ENCODE measurements around the gene BCR.

BCR gene

DNA sequence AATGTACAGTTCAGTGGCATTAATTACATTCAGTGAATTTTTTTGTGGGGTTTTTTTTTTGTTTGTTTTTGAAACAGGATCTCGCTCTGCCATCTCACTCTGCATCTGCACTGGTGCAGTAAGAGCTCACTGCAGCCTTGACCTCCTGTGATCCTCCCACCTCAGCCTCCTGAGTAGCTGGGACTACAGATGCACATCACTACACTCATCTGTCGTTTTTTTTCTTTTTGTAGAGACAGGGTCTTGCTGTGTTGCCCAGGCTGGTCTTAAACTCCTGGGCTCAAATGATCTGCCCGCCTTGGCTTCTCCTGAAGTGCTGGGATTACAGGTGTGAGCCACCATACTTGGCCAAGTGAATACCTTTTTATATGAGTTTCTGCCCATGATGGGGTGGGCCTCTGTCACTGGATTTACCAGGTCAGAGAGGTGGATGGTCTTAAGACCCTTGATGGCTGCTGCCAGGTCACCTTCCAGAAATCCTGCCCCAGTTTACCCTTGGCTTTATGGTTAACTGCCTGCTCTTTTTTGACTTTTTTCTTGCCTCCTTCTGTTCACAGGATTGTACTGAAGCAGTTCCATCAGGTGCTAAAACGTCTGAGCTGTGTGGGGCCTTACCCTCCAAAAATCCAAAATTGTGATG lies 22.6 kb downstream of the BCR start:
- no peak for DNase-seq

DNA sequence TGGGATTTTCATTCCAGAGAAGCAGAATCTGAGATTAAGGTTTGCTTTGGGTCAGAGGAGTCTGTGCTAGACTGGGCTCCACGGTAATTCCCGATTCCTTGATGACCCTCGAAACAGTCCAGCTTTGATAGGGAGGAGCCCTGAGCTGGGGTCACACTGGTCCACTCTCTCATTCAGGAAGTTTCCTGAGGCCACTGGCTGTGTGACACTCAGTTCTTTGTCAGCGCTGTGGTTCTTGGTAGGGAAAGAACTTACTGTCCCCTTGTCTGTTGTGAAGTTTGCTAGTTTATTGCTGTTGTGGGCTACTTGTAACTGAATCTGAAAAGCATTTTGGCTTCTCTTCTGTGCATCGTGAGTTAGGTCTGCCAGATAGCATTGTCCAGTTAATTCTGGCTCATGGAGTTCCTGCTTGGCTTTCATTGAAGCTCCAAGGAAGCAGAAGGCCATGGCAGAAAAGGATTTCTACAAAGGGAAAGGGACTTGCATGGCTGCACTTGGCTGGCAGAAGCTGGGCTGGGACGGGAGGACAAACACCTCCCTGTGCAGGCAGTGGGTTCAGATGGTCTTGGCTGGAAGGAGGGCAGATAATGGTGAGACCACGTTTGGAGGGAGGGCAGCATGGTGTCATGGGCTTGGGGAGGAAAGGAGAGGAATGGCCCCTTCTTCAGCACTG lies 23.3 kb downstream of the BCR start:
- no peak for DNase-seq

DNA sequence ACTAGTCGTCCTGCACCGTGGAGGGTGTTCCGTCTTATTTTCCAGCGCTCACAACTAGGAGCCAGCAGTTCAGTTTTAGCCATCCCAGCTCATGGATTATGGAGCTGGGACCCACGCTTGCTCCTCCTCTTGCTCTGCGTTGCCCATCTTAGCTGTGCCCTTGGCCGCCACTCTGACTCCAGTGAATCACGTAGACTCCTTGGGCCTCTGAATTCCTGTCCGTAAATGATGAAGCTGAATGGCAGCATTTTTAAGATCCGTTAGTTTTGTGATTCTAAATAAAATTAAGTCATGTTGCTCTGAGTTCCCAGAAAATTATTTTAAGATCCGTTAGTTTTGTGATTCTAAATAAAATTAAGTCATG lies 23.8 kb downstream of the BCR start:
- DNase-seq: no peak

DNA sequence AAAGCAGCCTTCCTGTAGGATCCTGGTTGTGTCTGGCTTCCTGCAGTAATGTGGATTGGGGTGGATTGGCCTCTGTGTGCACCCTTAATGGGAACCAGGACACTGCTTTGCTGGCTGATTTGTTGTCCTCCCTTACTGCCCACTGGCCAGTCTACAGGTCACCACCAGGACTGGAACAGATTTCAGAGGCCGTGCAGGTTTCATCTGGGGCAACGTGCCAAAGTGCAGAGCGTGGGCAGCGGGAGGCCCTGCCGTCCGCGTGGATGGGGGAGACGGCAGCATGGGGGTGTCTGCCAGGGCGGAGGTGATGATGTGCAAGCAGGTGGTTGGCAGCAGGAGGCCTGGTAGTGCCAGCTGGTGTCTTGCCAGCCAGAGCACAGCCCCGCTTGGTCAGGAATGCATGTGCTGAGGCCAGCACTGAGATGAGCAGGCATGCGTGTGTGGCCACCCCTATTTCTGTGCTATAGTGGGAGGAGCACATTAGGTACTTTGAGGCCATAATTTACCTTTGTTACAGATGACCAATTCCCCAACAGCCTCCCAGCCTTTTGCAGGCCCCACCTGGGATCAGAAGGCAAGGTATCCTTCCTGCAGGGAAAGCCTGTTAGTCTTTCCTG lies 24.3 kb downstream of the BCR start:
- DNase-seq: peak; percentile 46

DNA sequence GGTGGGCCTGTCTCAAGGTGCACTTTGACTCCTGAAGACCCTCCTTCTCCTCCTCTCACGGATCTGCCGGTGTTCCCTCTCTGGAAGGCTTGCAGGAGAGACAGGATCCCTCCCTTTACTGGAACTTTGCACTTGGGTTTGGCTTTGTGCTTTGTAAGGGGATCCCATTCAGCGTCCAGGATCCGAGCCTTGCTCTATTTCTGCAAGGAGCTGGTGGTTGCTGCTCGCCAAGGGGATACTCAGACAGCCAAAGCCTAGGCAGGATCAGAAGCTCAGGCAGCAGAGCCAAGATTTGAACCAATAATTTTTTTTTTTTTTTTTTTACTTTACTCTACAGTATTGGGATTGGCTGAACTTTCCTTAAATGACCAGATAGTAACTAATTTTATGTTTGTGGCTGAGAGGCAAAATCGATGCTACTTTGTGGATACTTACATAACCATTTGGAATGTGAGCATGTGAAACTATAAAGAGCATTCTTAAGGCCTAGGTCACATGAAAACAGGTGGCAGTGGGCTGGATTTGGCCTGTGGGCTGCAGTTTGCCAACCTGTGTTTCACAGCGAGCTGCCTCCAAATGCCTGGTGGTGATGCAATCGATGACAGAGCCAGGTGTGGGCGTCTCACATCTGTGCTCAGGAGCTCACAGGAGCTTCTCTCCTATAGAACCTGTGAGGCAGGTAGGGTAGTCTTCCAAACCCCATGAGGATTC lies 25.2 kb downstream of the BCR start:
- no peak for DNase-seq

DNA sequence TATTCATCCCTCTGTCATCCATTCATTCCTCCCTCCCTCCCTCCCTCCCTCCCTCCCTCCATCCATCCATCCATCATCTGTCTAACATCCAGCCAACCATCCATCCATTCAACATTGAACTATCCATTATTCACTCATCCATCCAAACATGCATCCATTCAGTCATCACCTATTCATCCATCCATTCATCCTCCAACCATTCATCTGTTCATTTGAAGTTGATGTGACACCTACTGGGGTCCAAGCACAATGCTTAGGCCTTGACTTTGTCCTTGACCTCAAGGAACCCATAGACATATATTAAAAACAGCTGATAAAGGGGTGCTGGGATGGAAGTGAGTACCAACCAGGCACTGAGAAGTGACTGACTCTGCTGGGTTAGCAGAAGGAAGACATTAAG lies 26.6 kb downstream of the BCR start:
- no peak for DNase-seq

DNA sequence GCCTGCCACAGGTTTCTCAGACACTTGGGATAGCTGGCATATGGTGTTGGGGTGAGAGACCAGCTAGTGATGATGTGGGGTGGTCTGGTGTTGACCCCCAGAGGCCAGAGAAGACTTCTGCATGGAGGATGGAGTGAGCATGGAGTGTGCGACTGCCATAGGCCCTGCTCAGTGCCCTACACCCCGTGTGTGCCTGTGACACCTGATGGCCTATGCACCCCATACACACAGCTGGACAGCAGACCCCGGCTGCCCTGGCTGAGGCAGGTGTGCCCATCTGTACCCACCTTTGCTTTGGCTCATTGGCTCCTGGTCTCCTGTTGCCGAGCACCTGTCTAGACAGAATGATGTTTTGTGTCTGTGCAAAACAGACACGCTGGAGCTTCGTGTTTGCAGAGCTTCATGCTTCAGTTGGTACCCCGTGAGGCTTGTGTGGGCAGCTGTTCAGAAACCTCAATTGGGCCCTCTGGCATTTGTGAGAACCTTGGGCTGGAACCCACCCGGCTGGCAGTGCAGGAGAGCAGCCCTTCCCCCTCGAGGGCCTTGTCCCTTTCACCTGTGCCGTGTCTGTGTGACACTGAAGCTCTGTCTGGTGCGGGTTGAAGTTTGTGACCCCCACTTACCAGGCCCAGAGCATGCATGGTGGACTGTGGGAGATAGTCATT lies 27.6 kb downstream of the BCR start:
- DNase-seq: peak; percentile 46

DNA sequence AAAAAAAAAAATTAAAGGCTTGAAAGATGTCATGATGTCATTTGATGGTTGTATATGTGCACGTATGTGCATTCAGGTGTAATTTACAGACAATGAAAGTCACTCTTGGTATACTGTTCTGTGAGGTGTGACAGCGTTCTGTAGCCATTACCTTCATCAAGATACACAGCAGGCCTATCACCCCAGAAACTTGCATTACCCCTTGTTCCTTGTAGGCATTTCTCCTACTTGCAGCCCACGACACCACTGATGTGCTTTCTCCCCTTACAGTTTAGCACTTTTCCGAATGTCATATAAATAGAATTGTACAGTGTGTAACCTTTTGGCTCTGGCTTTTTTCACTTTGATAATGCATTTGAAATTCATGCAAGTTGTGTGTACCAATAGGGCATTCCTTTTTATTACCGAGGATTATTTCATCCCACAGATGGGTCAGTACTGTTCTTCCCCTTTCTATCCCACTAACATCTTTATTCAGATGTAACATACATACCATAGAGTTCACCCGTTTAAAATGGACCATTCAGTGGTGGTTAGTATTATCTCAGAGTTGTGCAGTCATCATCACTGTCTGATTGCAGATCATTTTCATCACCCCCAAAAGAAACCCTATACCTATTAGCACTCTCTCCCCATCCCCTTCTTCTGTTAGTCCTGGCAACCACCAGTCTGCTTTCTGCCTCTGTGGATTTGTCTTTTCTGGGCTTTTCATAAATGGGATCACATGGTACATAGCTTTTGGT lies 30.3 kb downstream of the BCR start:
- no peak for DNase-seq

DNA sequence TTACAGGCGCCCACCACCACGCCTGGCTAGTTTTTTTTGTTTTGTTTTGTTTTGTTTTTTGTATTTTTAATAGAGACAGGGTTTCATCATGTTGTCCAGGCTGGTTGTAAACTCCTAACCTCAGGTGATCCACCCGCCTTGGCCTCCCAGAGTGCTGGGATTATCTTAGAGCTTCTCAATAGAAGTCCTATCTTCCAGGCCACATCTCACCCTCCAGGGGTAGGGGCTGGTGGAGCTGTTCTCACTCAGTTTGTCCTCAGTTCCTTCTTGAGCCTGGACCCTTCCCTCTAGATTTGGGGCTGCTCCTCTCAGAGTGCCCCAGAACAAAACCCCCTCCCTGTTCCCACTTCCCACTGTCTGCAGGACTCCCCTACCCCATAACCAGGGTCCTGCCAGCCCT lies 31.3 kb downstream of the BCR start:
- DNase-seq: no peak

DNA sequence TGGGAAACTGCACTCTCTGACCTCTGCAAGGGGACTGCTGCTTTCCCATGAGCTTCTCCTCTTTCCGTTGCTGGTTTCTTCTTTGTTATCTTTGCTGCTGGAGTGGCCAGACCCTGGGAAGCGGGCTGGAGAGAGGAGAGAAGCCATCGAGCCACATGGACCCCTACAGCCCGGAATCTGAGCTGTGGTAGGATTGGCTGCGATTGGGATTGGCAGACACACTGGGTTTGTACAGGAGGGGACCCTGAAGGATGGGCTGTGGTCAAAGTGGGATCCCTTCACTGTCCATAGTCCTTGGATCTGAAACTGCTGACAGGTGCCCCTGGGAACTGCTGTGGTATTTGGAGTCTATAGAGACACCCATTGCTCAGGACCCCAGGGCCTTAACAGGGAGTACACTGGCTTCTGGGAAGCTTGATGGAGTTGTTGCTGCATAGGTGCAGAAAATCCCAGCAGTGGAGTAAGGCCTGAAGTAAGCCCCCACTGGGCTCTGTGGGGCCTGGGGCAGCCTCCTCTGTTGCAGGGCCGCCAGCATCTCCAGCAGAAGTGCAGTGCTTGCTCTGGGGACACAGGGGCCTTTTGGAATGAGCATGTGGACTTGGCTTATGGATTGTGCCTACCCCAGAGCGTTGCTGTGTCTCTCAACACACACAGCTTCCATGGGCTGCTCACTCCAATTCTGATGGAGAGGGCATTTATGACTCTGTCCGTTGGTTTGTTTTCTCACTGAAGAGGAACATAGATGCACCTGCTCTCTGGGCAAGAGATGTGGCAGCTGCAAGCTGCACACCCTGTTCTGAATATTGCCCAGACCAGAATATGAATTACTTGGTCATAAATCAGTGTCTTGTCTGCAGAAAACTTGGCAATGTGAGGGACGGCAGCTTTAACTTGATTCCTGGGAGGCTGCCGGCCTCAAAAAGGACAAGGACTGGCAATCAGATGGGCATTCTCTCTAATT lies 32.0 kb downstream of the BCR start:
- DNase-seq: no peak

DNA sequence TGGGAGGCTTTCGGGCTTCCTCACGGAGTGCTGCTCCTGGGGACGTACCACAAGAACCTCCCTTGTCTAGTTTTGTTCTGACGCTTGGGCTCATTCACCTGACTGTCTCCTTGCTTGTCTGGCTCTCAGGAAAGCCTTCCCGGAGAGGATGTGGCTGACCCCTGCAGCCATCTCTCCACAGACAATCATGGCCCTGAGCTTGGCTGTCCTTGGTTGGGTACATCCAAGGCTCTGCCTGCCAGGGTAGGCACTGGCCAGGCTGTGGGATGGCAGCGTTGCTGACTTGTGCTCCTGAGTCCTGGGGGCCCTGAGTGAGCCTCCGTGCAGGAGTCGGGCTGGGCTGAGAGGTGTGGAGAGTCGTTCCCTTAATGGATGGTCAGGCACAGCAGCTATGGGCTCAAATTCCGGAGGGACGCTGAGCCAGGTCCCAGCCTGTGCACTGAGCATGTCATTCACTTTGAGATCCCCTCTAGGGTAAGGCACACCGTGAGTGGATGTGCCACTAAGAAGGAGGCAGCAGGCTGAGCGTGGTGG lies 32.8 kb downstream of the BCR start:
- no peak for DNase-seq

DNA sequence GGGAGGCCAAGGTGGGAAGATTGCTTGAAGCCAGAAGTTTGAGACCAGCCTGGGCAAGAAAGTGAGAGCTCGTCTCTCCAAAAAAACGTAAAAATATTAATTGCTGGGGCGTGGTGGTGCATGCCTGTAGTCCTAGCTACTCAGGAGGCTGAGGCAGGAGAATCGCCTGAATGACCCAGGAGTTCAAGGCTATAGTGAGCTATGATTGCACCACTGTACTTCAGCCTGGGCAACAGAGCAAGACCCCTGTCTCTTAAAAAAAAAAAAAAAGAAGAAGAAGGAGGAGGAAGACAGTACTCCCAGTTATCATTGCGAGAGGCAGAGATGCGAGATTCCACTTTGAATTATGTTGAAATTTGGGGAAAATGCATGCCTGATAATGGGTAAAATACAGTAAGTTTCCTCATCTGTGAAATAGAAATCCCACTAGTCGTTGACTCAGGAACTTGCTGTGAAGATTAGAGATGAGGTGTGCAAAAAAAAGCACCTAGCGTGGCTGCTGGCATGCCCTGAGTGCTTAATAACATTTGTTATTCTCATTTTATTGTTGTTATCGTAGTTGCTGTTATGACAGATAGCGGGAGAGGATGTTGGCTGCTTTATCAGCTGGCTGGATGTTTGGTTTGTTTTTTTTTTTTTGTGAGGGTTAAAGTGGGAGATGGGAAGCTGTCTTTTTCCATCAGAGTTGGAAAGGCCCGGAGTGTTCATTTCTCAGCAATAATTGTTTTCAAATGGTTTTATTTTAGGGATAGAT lies 33.4 kb downstream of the BCR start:
- no peak for DNase-seq

DNA sequence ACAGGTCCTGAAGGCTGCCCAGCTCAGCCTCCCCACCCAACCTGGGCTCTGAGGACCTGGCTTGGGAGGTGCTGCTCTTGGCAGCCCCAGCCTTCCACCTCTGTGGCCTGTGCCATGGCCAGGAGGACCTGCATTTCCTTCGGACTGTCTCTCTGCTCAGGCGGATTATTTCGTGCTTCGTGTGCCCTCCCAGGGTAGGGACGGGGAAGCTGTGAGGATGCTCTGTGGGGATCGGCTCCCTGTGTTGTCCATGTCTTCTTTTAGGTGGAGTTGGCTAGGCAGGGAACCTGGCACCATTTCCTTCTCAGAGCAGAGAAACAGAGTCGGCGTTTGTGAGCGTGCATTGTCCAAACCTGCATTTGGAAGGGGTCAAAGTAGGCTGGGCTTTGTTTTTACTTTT lies 34.1 kb downstream of the BCR start:
- DNase-seq: no peak

DNA sequence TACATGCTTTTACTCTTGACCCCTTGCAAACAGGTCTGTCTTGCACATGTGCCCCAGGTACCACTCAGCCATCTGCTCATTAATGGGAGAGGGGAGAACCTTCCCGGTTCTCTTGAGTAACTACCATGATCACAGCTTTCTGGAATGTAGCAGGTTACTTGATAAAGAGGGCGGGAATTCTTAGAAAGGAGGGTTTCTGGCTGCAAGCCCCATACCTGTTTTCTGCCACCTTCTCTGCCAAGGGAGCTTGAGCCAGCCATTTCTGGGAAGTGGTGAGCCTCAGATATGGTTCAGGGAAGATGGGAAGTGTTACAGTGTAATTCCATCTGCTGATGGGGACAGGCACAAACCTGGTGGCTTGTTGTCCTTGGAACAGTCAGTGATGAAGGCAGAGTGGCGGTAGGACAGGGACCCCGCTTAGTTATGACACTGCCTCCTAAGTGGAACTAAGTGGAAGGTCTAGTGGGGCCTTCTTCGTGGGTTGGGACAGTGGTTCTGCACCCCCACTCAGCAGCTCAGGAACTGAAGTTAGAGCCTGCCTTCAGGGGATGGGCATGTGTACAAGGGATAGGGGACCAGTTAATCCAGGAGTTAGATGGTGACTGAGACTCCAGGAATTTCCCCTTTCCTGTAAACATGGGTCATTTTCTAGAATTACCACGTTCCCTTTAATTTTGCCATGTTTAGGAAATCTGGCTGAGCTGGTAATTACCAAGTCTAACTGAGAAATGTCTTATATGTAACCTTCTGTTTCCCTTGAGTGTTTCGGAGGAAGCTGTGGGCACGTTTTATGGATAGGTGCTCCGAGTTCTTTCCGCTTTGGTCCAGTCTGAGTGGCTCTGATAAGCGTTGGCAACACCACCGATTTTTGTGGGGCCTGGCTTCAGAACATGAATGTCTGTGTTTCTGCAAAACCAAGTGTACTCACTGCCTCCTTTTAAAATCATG lies 35.3 kb downstream of the BCR start:
- DNase-seq: no peak

DNA sequence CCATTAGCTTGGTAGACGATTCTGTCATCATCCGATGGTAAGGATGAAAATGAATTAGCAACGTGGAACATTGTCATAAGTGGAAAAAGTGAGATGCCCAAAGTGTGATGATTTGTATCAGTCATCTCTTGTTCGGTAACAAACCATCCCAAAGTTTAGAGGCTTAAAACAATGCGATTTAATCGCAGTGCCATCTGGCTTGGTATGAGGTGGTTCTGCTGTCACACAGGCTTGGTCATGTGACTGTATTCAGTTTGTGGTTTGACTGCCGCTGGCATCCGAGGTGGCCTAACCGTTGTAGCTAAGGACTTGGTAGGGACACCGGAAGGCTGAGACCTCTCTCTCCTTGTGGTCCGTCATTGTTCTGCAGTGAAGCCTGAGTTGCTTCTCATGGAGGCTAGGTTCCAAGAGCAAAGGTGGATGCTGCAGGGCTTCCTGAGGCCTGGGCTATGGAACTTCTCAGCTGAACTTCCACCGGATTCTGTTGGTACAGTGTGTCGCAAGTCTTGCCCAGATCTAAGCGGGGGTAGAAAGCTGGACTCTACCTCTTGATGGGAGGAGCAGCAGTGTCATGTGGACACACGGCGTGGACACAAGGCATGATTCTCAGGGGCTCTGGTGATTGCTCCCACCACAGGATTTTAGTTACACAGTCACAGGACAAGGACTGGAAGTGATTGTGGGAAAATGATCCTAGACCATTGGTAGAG lies 36.3 kb downstream of the BCR start:
- DNase-seq: no peak

DNA sequence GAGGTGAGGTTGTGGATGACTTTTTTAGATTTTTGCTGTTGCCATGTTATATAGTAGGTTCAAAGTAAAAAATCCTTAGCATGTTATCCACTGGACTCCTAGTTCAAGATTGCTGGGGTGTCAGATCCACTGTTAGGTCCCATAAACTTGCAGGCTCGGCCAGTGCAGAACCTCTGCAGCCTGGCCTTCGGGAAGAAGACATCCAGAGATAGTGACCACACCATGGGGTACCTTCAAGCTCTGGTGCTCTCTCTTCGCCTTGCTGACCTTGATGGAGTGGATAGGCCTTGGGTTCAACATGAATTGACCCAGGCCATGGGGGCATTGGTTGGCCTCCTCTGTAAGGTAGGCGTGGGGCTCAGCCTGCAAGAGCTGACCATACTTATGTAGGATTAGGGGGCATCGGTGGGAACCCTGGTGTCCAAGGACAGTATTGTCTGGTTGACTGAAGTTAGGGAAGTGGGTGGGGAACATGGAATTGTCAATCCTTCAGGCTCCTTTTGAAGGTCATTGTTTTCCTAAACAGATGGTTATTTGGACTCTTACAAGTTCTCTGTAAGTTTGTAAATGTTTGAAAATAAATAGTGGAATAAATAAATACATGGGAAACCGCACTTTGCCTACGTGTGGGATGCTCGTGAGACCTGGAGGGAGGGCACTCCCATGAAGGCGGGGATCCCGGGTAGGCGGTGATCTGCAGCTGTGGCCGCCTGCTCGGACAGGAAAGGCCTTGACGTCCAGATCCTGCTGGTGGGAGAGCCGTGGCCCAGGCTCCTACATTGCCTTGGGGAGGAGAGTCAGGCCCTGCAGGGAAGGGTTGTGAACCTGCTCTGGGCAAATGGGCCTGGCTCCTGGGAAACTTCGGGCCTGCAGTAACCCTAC lies 37.1 kb downstream of the BCR start:
- DNase-seq: no peak

DNA sequence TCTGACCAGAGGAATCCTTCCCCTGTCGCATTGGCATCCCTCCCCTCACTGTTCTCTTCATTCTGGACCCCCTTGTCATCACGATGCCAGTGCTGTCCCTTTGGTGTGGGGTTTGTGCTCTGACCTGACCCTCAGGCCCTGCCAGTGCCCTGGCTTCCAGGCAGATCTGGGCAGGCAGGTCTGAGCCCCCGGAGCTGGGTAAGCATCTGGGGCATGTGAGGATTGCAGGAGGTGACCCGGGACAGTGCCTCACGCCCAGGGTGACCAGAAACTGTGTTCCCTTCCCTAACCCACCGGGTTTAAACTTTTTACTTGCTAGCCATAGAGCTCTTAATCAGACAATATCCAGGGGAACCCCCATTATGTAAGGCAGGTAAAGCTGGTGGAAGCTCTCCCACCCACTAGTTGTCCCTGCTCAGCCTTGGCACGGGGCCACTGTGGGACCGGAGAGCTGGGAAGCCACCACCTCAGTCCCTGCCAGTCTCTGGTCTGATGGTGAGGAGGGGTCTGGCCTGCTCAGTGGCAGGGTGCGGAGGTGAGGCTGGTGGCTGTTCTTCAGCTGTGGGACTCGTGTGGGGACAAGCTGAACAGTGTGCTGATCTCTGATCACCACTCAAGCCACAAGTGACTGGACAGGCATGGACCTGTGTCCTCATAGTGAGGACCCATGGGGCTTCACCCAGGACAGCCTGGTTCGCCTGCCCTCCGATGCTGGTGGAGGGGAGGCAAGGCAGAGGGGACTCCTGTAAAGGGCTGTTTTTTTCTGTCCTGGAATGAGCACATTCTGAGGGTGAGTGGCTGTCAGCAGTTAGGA lies 38.0 kb downstream of the BCR start:
- no peak for DNase-seq

All from kidney glomerular epithelial cell (primary cell).